Lung (tissue), 12 donors: ENCODE results near the gene SNAP25. TPM values are rescaled to one million over a fixed set of nuclear protein-coding genes. Genes with fewer than 3 reads are reported as not detected.

Experiments used
- ATAC-seq: fragments of 200-7000 bp; cut with Tn5 transposase; one replicate; pipeline ENCODE4 v1.9.1; 2020; ENCODE audit warnings: moderate number of reproducible peaks; ENCODE audit not compliant: insufficient read depth, low FRiP score
- DNase-seq, 3 donors: peaks; one replicate each; pipeline ENCODE4 v3.0.0-alpha.2; 2013 to 2017
- H3K27ac ChIP-seq, 2 donors: one replicate each; pipeline ENCODE4 v1.5.1; 2013; ENCODE audit warnings: mild to moderate bottlenecking in 2 of 2, moderate library complexity in 2 of 2, control low read depth in 1 of 2, inconsistent platforms in 1 of 2, low read depth in 1 of 2, low read length in 1 of 2
- H3K27me3 ChIP-seq, 3 donors: one replicate each; pipeline ENCODE4 v1.5.1; 2013; ENCODE audit warnings: low read length in 2 of 3; ENCODE audit not compliant: control insufficient read depth in 3 of 3, insufficient read depth in 3 of 3
- H3K36me3 ChIP-seq, 4 donors: one replicate each; pipeline ENCODE4 v1.5.1; 2013; ENCODE audit warnings: low read length in 4 of 4, mild to moderate bottlenecking in 1 of 4, moderate library complexity in 1 of 4; ENCODE audit not compliant: control insufficient read depth in 4 of 4, insufficient read depth in 4 of 4
- H3K4me1 ChIP-seq, 5 donors: one replicate each; pipeline ENCODE4 v1.5.1; 2013; ENCODE audit warnings: low read length in 5 of 5, mild to moderate bottlenecking in 2 of 5, moderate library complexity in 1 of 5; ENCODE audit not compliant: control insufficient read depth in 5 of 5, insufficient read depth in 5 of 5
- H3K4me3 ChIP-seq: one replicate; pipeline ENCODE4 v1.5.1; 2013; ENCODE audit warnings: mild to moderate bottlenecking, control low read depth, moderate library complexity
- H3K9ac ChIP-seq, 2 donors: one replicate each; pipeline ENCODE4 v1.5.1; 2013; ENCODE audit warnings: low read length in 2 of 2, control low read depth in 1 of 2; ENCODE audit not compliant: insufficient read depth in 1 of 2
- H3K9me3 ChIP-seq, 4 donors: one replicate each; pipeline ENCODE4 v1.5.1; 2013; ENCODE audit warnings: low read length in 3 of 4, mild to moderate bottlenecking in 1 of 4, moderate library complexity in 1 of 4; ENCODE audit not compliant: control insufficient read depth in 4 of 4, insufficient read depth in 3 of 4
- CTCF ChIP-seq: IDR thresholded peaks from 2 replicates; pipeline ENCODE4 v1.5.1; 2012; ENCODE audit warnings: mild to moderate bottlenecking; ENCODE audit errors: control extremely low read depth, extremely low read depth
- WGBS, 2 donors: extraction: QIAGEN DNeasy Blood & Tissue Kit; methylation state at CpG; one replicate each; pipeline ENCODE4 v1.1.7; 2013; 5-methylcytosine and 5-hydroxymethylcytosine counted together
- polyA plus RNA-seq, 2 donors: library from polyadenylated mRNA; stranded (reverse); fragments of 200-250 nt; gene quantifications; one replicate each; pipeline ENCODE4 v1.2.1, GENCODE V29; 2013
- total RNA-seq, 2 donors: library from RNA; depleted of rRNA in 1 of 2; stranded (reverse); fragments of >200 nt in 1 of 2; gene quantifications; one replicate each; pipeline ENCODE4 v1.2.1, GENCODE V29; 2014 to 2021
- donor health status: control.
- donor health status: control.
- donor health status: Bipolar disorder and iron deficiency.
- donor health status: healthy.
- donor health status: DM: yes; HTN: yes; CAD: no.

The SNAP25 gene
- total and polyA plus RNA-seq, 4 donors = 0.14 to 5.4 (median 0.85) TPM

- ATAC-seq = no peak
- Histone ChIP-seq H3K9me3 (peaks cover 0 to 7% (median 3%) of the 10 kb centered on the region in 4 donors), H3K4me1 (peaks cover 0 to 13% (median 2%) of the 10 kb centered on the region in 5 donors), H3K4me3 (no peak overlapping the region), H3K27me3 (no peaks in the 10 kb centered on the region), H3K36me3 (no peaks in the 10 kb centered on the region), H3K27ac (no peak overlapping the region), H3K9ac (no peak overlapping the region)
- no peak for TF ChIP-seq CTCF
- no peak for DNase-seq
- 75 to 76% methylated on average over 5 of the region's 5 CpGs for WGBS, 2 donors
Measured at GRCh38 chr20:10318291-10319024, 99.8 kb downstream of the SNAP25 start.

GRCh38 chr20:10319855-10320254 is 101.2 kb downstream of the SNAP25 start:
- H3K36me3 ChIP-seq = no peaks in the 10 kb centered on the region
- peaks cover 0 to 7% (median 3%) of the 10 kb centered on the region in 4 donors for H3K9me3 ChIP-seq
- peaks cover 0 to 2% (median 0%) of the 10 kb centered on the region in 5 donors for H3K4me1 ChIP-seq
- TF ChIP-seq CTCF = no peak
- H3K27me3 ChIP-seq = no peaks in the 10 kb centered on the region
- 62 to 74% methylated on average over 4 of the region's 4 CpGs for WGBS, 2 donors
- ATAC-seq = no peak
- no peak overlapping the region for H3K4me3 ChIP-seq
- DNase-seq = no peak
- no peak overlapping the region for H3K9ac ChIP-seq
- H3K27ac ChIP-seq = no peak overlapping the region

GRCh38 chr20:10321138-10321717 is 102.6 kb downstream of the SNAP25 start:
- peaks cover 0 to 7% (median 3%) of the 10 kb centered on the region in 4 donors for H3K9me3 ChIP-seq
- ATAC-seq (no peak), DNase-seq (no peak)
- H3K9ac ChIP-seq = no peak overlapping the region
- H3K27ac ChIP-seq = no peak overlapping the region
- no peak for TF ChIP-seq CTCF
- H3K4me1 ChIP-seq = no peaks in the 10 kb centered on the region
- H3K36me3 ChIP-seq = no peaks in the 10 kb centered on the region
- no peak overlapping the region for H3K4me3 ChIP-seq
- no peaks in the 10 kb centered on the region for H3K27me3 ChIP-seq
